Measurements from ENCODE around the gene BANP. TPM values are rescaled to one million over a fixed set of nuclear protein-coding genes. Genes with fewer than 3 reads are reported as not detected.

The BANP gene
- total RNA-seq, 1 donor from 2014 or later = 30.4 TPM

GRCh38 chr16:87956098-87956364, 4.8 kb downstream of the BANP start:
- peak overlapping the region; percentile 76 for H3K27ac Mint-ChIP-seq
- Histone ChIP-seq H2AFZ (replicated peaks) (no peak overlapping the region), H3K4me3 (peak overlapping the region; percentile 16), H3K79me2 (ENCODE audit: low read depth) (peaks cover 95% of the 10 kb centered on the region), H3K9ac (peak overlapping the region; percentile 58), H3K9me3 (ENCODE audit: low read depth) (no peaks in the 10 kb centered on the region), H3K27ac (peak overlapping the region; percentile 83), H4K20me1 (ENCODE audit: low read depth) (peaks cover 59% of the 10 kb centered on the region), H3F3A (ENCODE audit: low read depth) (peaks cover 16% of the 10 kb centered on the region), H3K4me2 (peak overlapping the region; percentile 65), H3K36me3 (no peaks in the 10 kb centered on the region), H3K27me3 (no peaks in the 10 kb centered on the region), H3K4me1 (peaks cover 22% of the 10 kb centered on the region)
- DNase-seq (ENCODE audit: low spot score) = no peak
- H3K27me3 Mint-ChIP-seq (ENCODE audit: insufficient read depth, low read depth) = no peaks in the 10 kb centered on the region
- no peaks in the 10 kb centered on the region for H3K9me3 Mint-ChIP-seq
- no peak for TF ChIP-seq CTCF (IDR thresholded peaks at IDR 0.05)
- TF ChIP-seq EZH2phosphoT487 (IDR thresholded peaks at IDR 0.05) = no peak
- no peak for TF ChIP-seq EZH2 (IDR thresholded peaks at IDR 0.05)
- H3K36me3 Mint-ChIP-seq = peaks cover 15% of the 10 kb centered on the region
- peaks cover 35% of the 10 kb centered on the region for H3K4me1 Mint-ChIP-seq
- no peak overlapping the region for H3K4me3 Mint-ChIP-seq

GRCh38 chr16:87956365-87957231, 5.4 kb downstream of the BANP start:
- Histone ChIP-seq H3K4me1 (peaks cover 22% of the 10 kb centered on the region), H3K9me3 (ENCODE audit: low read depth) (no peaks in the 10 kb centered on the region), H3K36me3 (no peaks in the 10 kb centered on the region), H3K4me2 (peak overlapping the region; percentile 65), H3F3A (ENCODE audit: low read depth) (peaks cover 16% of the 10 kb centered on the region), H3K9ac (peak overlapping the region; percentile 58), H3K27ac (peak overlapping the region; percentile 83), H4K20me1 (ENCODE audit: low read depth) (peaks cover 63% of the 10 kb centered on the region), H3K4me3 (peak overlapping the region; percentile 16), H2AFZ (replicated peaks) (no peak overlapping the region), H3K27me3 (no peaks in the 10 kb centered on the region), H3K79me2 (ENCODE audit: low read depth) (peaks cover 100% of the 10 kb centered on the region)
- TF ChIP-seq EZH2phosphoT487 (IDR thresholded peaks at IDR 0.05) (no peak), EZH2 (IDR thresholded peaks at IDR 0.05) (no peak), CTCF (IDR thresholded peaks at IDR 0.05) (peak; percentile 30)
- H3K27ac Mint-ChIP-seq = peak overlapping the region; percentile 76
- peaks cover 17% of the 10 kb centered on the region for H3K36me3 Mint-ChIP-seq
- peak overlapping the region; percentile 38 for H3K4me3 Mint-ChIP-seq
- H3K4me1 Mint-ChIP-seq = peaks cover 37% of the 10 kb centered on the region
- no peaks in the 10 kb centered on the region for H3K27me3 Mint-ChIP-seq (ENCODE audit: insufficient read depth, low read depth)
- H3K9me3 Mint-ChIP-seq = no peaks in the 10 kb centered on the region
- peak; percentile 65 for DNase-seq (ENCODE audit: low spot score)

- H3K4me3 Mint-ChIP-seq = peak overlapping the region; percentile 38
- no peaks in the 10 kb centered on the region for H3K9me3 Mint-ChIP-seq
- Histone ChIP-seq H3K4me1 (peaks cover 18% of the 10 kb centered on the region), H3K9ac (no peak overlapping the region), H2AFZ (replicated peaks) (no peak overlapping the region), H4K20me1 (ENCODE audit: low read depth) (peaks cover 61% of the 10 kb centered on the region), H3K4me3 (no peak overlapping the region), H3K79me2 (ENCODE audit: low read depth) (peaks cover 100% of the 10 kb centered on the region), H3K9me3 (ENCODE audit: low read depth) (no peaks in the 10 kb centered on the region), H3K36me3 (no peaks in the 10 kb centered on the region), H3K27ac (no peak overlapping the region), H3K4me2 (no peak overlapping the region), H3K27me3 (no peaks in the 10 kb centered on the region), H3F3A (ENCODE audit: low read depth) (peaks cover 8% of the 10 kb centered on the region)
- H3K4me1 Mint-ChIP-seq = peaks cover 31% of the 10 kb centered on the region
- H3K27ac Mint-ChIP-seq = no peak overlapping the region
- DNase-seq (ENCODE audit: low spot score) = no peak
- TF ChIP-seq EZH2phosphoT487 (IDR thresholded peaks at IDR 0.05) = no peak
- TF ChIP-seq EZH2 (IDR thresholded peaks at IDR 0.05) = no peak
- no peak for TF ChIP-seq CTCF (IDR thresholded peaks at IDR 0.05)
- peaks cover 18% of the 10 kb centered on the region for H3K36me3 Mint-ChIP-seq
- H3K27me3 Mint-ChIP-seq (ENCODE audit: insufficient read depth, low read depth) = no peaks in the 10 kb centered on the region
Measured at GRCh38 chr16:87957296-87958094, 6.3 kb downstream of the BANP start.

Measured in neural progenitor cell (in vitro differentiated cells).